Brain microvascular endothelial cell (primary cell): ENCODE measurements around the gene ZNF385B.

Source experiments
- DNase-seq: peaks from one replicate; pipeline ENCODE4 v3.0.0-alpha.2; 2020
- H3K27ac ChIP-seq: fragments of 250-450 bp; sonication (Bioruptor Pico); 2 replicates; pipeline ENCODE4 v1.5.1; 2020; ENCODE audit warnings: mild to moderate bottlenecking, moderate library complexity
- H3K27me3 ChIP-seq: fragments of 250-450 bp; sonication (Bioruptor Pico); replicated peaks from 2 replicates; pipeline ENCODE4 v1.5.1; 2020; ENCODE audit warnings: mild to moderate bottlenecking
- H3K36me3 ChIP-seq: fragments of 250-450 bp; sonication (Bioruptor Pico); replicated peaks from 2 replicates; pipeline ENCODE4 v1.5.1; 2020; ENCODE audit warnings: mild to moderate bottlenecking
- H3K4me3 ChIP-seq: 2 replicates; pipeline ENCODE4 v1.5.1; 2011; ENCODE audit warnings: low read depth, mild to moderate bottlenecking, control low read depth, low read length, moderate library complexity
- CTCF ChIP-seq: IDR thresholded peaks from 2 replicates; pipeline ENCODE4 v1.5.1; 2011; ENCODE audit warnings: low read depth, mild to moderate bottlenecking, moderate library complexity, low read length, control low read depth, inconsistent platforms; ENCODE audit errors: missing control alignments
- in situ Hi-C: cut with HindIII; loops from 2 replicates; pipeline ENCODE4 v1.10.0; 2017; ENCODE audit warnings: low sequenced_read_pairs, low pct_ligation_motif_present

The ZNF385B gene

GRCh38 chr2:179692610-179693009 lies 168.8 kb downstream of the ZNF385B start:
- TF ChIP-seq CTCF: no peak
- no peak for DNase-seq
- in situ Hi-C loops: no loop called here

GRCh38 chr2:179692043-179692442 lies 169.4 kb downstream of the ZNF385B start:
- no peak for DNase-seq
- TF ChIP-seq CTCF: no peak
- no peak overlapping the region for H3K4me3 ChIP-seq
- H3K27ac ChIP-seq: no peak overlapping the region
- H3K36me3 ChIP-seq: no peaks in the 10 kb centered on the region
- in situ Hi-C loops: no loop called here
- no peaks in the 10 kb centered on the region for H3K27me3 ChIP-seq

More at GRCh38 chr2:179692610-179693009, 168.8 kb downstream of the ZNF385B start:
- H3K36me3 ChIP-seq: no peaks in the 10 kb centered on the region
- H3K27ac ChIP-seq: no peak overlapping the region
- H3K4me3 ChIP-seq: no peak overlapping the region
- H3K27me3 ChIP-seq: no peaks in the 10 kb centered on the region

GRCh38 chr2:179691235-179691634 lies 170.2 kb downstream of the ZNF385B start:
- no peaks in the 10 kb centered on the region for H3K36me3 ChIP-seq
- in situ Hi-C loops: no loop called here
- no peak overlapping the region for H3K4me3 ChIP-seq
- H3K27ac ChIP-seq: no peak overlapping the region
- DNase-seq: no peak
- TF ChIP-seq CTCF: no peak
- H3K27me3 ChIP-seq: no peaks in the 10 kb centered on the region

GRCh38 chr2:179686718-179687342 lies 174.6 kb downstream of the ZNF385B start:
- Histone ChIP-seq H3K27me3 (no peaks in the 10 kb centered on the region), H3K27ac (no peak overlapping the region), H3K4me3 (no peak overlapping the region), H3K36me3 (no peaks in the 10 kb centered on the region)
- no peak for TF ChIP-seq CTCF
- peak; percentile 10 for DNase-seq
- in situ Hi-C loops: no loop called here

GRCh38 chr2:179686069-179686468 lies 175.3 kb downstream of the ZNF385B start:
- DNase-seq: no peak
- H3K27me3 ChIP-seq: no peaks in the 10 kb centered on the region
- H3K27ac ChIP-seq: no peak overlapping the region
- no peak for TF ChIP-seq CTCF
- no peak overlapping the region for H3K4me3 ChIP-seq
- in situ Hi-C loops: no loop called here
- no peaks in the 10 kb centered on the region for H3K36me3 ChIP-seq

- TF ChIP-seq CTCF: no peak
- DNase-seq: no peak
- Histone ChIP-seq H3K4me3 (no peak overlapping the region), H3K27me3 (no peaks in the 10 kb centered on the region), H3K36me3 (no peaks in the 10 kb centered on the region), H3K27ac (no peak overlapping the region)
- in situ Hi-C loops: no loop called here
These were observed 176.3 kb downstream of the ZNF385B start for GRCh38 chr2:179685146-179685545.
